DMS79 (cell line): ENCODE results near the gene ATP6V1B1.

Source experiments
- DNase-seq: peaks from one replicate; lab custom pipeline; 2025; lab: John Stamatoyannopoulos, UW

Gene ATP6V1B1

DNA sequence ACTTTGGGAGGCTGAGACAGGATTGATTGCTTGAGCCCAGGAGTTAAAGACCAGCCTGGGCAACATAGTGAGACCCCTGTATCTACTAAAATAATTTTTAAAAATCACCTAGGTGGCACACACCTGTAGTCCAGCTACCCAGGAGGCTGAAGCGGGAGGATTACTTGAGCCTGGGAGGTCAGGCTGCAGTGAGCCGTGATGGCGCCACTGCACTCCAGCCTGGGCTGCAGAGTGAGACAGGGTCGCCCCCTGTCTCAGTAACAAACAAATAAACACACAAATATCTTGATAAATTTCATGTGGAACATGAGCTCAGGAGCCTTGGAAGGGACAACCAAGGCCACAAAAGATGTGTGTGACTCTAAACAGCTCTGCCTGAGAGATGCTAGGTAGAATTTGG lies 31.0 kb downstream of the ATP6V1B1 start:
- no peak for DNase-seq

DNA sequence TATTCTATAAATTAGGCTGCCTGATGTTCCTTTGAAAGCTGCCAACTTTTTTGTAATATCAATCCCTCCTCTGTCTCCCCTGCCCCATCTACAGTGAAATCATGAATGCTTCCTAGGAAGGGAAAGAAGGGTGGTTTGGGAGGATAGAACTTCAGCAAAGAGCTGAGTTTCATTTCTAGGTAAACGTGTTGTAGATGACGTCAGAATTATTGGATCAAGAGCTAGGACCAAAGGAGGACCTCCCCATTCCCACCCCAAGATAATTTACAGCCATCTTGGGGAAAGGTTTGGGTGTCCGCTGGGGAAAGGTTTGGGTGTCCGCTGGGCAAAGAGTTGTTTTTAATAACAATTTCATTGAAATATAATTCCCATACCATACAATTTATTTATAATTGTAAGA lies 31.5 kb downstream of the ATP6V1B1 start:
- DNase-seq, result no peak

DNA sequence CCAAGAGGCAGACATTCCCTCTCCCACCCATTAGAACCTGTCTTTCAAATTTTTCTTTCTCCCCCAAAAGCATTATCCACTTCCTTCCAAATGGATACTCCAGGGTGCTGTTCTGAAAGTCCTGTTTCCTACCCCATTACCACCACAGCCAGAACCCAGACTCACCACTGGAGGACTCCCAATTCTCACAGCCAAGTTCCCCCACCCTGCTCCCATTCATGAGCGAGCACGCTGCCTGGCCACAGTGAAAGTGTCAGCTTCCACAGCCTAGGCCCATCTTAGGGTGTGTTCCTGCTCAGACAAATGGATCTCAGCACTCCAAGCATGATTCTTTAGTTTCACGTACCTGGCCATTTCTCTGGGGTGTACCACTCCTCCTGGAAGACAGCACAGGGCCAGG lies 38.9 kb downstream of the ATP6V1B1 start:
- DNase-seq, result no peak

DNA sequence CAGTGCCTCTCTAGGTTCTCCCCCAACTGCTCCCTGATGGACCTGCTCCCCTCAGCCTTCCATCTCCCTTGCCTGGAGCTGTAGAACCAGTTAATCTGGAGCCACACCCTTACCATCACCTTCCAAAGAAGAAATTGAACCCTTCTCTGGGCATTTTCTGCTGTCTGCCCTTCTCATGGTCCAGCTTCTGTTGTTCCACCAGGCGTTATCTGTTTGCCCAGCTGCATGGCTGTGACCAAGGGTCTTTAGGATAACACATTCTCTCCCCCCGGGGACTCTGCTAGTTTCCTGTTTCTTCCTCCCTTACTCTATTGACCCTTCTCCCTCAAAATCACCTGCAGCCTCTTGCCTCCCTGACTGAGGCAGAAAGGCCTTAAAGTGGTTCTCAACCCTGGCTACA lies 39.5 kb downstream of the ATP6V1B1 start:
- DNase-seq, result no peak

DNA sequence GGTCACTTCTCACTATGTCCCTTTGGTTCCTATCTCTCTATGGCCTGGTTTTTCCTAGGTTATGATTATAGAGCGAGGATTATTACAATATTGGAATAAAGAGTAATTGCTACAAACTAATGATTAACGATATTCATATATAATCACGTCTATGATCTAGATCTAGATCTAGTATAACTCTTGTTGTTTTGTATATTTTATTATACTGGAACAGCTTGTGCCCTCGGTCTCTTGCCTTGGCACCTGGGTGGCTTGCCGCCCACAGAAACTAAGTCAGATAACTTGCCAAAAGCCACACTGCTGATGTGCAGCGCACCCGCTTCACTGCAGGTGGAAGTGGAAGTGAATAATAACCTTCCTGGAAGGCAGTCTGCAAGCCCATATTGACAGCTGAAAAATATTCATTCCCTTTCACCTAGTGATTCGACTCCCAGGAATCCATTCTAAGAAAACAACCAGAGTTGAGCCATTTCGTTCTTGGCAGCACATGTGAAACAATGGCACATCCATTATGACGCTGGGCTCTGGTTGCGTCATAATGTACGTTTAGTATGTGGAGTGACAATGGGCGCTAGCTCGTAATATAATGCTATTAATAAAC lies 42.0 kb downstream of the ATP6V1B1 start:
- DNase-seq, result peak; percentile 36

DNA sequence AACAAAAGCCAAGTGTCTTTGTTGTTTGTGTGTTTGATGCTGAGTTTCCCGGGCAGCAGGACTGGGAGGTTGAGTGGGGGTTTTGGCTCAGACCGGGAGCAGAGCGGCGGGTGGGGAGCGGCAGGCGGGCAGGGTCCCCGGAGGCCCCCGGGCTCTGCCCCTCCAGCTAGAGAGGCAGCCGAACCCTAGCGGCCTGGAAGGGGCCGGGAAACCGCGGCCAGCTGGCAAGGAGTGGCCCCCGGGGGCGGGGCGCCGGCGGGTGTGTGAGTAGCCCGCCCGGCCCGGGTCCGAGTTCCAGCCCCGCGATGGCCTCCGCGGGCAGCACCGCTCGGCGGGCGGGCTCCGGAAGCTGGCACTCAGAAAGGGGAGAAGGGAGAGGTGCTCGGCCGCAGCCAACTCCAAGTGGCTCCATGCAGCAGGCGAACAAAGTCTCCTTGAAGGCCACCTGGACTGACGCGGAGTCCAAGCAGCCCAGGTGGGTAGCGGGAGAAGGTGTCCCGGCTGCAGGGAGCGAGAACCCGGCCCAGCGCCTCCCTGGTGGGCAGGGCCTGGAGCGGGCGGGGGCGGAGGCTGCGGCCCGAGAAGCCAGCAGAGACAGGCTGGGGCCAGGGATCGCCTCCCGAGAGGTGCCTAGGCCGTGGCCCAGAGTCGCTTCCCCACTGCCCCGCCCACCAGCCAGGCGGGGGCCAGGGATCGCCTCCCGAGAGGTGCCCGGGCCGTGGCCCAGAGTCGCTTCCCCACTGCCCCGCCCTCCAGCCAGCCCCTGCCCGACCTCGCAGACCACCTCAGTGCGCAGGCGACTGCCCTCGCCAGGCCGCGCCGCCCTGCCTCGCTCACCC lies 42.9 kb downstream of the ATP6V1B1 start, which contains the start of gene ANKRD53:
Gene ANKRD53 (plus strand): TSS at position 290 of the 839 bp plus-strand sequence. CDS start 16 bp downstream, at position 306.
- peak; percentile 19 for DNase-seq

DNA sequence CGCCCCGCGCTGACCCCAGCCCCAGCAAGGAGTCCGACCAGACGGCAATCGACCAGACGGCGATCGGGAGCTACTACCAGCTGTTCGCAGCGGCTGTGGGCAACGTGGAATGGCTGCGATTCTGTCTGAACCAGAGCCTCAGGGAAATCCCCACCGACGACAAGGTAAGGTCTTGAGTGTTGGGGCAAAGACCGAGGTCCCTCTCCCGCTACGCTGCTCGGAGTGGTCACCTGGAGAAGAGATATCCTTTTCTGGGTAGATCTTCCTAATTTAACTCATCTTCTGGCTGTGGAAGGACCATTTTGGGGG lies 43.4 kb downstream of the ATP6V1B1 start:
- no peak for DNase-seq

DNA sequence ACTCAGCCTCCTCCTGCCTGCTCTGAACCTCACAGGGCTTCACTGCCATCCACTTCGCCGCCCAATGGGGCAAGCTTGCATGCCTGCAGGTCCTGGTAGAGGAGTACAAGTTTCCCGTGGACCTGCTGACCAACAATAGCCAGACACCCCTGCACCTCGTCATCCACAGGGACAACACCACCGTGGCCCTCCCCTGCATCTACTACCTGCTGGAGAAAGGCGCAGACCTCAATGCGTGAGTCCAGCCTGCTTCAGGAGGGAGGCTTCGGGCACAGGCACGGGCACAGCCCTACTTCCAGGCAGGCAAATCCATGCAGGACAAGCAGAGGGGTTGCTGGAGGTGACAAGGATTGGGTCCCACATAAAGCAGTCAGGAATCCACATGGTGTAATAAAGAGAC lies 43.9 kb downstream of the ATP6V1B1 start:
- no peak for DNase-seq

DNA sequence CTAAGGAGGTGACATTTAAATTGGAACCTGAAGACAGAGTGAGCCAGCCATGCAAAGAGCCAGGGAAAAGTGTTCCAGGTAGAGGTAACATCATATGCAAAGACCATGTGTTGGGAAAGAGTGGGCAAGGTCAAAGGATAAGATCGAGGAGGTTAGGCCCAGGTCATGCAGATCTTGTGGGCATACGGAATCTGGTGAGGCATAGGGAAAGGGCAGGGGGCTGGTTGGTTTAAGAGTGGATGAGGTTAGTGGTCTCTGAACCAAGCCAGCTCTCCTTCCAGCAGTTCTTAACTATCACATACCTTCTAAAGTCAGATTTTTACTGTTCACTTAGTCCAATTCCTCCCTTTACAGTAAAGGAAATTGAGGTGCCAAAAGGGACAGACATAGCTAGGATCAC lies 45.7 kb downstream of the ATP6V1B1 start:
- no peak for DNase-seq

DNA sequence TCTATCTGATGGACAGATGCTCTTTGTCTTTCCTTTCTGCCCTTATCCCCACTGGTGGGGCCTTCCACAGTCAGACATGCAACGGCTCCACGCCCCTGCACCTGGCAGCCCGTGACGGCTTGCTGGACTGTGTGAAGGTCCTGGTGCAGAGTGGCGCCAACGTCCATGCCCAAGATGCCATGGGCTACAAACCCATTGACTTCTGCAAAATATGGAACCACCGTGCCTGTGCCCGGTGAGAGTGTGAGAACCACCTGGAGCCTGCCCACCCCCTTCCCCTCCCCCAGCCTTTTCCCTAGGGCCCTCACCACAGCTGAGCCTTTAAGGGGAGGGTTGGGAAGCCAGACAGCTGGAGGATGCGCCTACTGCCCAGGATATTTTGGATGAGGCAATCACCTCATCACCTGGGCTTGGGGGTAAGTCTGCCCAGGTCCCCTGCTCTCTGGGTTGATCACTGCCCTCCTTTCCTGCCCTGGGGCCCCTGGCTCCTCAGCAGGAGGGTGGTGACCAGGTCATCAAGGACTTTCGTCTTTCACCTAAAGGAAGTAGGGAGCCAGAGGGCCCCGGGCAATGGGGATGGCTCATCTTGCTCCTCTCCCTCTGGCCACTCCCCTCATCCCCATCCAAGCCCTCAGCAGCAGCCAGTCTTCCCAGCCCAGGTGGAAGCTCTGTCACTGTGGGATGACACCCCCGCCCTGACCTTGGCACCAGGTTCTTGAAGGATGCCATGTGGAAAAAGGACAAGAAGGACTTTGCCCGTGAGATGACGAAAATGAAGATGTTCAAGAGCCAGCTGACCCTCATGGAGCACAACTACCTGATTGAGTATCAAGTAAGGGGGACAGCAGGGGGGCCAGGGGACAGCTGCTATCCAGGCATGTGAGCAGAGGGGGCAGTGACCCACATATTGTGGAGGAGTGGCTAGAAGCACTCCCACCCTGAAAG lies 46.4 kb downstream of the ATP6V1B1 start:
- no peak for DNase-seq

DNA sequence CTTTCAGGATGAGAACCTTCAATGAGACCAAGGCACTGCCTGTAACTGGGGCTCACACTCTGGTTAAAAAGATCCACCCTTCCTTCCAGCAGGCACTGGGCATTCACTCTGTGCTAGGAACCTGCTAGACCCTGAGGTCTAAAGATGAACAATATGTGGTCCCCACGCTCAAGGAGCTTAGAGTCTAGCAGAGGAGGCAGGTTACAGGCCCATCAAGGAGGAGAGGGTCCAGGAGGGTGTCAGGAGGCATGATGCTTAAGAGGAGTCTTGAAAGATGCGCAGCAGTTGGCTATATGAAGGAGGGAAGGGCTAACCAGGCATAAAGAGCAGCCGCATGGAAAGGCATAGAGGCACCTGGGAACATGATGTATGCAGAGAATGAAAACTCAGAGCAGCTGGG lies 47.3 kb downstream of the ATP6V1B1 start:
- DNase-seq, result no peak

DNA sequence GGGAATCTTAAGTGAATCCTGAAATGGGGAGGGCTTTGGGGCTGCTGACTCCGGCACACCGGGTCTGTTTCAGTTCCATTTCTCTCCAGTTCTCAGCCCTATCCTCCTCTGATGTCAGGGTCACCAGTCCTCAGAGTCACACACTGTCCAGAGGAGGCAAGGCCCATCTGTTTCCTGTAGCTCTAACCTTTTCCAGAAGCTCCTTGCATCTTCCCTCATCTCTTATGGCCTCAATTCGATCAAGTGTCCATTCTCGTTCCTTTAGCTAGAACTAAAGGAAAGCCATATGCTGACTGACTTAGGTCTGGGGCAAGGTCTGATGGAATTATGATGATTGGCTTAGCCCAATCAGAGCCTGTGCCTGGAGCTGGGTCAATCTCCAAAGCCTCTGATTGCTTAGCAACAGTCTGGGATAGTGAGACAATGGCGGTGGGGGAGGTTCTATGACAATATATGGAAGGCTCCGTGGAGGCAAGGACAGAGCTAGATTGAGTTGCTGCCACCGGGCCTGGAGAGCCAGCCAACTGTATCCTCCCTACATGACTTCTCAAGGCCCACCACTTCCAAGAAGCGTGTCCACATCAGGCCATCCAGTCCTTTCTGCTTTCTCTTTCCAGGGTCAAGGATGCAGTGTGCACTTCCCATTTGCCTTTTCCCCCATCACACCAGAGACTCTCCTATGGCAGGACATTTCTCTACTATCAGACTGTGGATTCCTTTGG lies 48.0 kb downstream of the ATP6V1B1 start:
- no peak for DNase-seq

DNA sequence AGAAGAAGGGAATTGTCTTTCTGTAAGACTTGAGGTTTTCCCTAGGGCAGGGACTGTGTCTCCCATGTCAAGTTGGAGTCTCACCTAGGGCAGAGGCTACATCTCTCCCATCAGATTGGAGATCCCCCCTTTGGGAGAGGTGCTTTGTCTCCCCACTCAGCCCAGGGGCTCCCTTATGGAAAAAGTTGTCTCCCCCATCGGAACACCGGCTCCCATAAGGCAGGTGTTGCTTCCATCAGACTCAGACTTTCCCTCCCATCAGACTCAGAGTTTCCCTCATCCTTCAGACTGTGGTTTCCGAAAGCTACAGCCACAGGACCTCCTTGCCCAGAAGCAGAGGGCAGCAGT lies 48.5 kb downstream of the ATP6V1B1 start:
- no peak for DNase-seq

DNA sequence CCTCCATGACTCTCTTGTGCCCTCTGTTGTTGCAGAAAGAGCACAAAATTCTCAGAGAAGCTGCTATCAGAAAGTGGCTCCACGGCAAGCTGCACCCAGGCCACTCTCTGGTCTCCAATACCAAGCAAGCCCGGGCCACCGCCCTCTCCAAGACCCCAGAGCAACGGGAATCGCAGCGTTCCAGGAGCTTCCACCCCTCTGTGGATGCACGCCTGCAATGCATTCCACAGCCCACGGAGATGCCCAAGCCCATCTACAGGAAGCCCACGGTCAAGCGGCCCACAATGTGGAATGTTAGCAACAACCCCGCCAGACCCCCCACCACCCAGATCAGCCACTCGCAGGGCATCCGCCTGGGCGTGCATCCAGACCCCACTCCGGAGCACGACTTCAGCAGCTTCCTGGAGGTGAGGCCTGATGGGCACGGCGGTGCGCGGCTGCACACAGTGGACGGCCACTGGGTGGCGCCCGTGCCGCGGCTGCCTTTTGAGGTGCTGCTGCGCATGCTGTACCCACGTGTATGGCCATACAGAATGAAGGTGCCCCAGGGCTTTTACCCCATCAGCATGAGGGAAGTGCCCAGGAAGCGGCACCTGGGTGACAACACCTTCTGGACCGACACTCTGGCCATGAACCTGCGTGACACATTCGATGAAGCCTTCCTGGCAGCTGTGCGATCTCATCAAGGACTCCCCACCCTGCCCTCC lies 49.0 kb downstream of the ATP6V1B1 start:
- no peak for DNase-seq

DNA sequence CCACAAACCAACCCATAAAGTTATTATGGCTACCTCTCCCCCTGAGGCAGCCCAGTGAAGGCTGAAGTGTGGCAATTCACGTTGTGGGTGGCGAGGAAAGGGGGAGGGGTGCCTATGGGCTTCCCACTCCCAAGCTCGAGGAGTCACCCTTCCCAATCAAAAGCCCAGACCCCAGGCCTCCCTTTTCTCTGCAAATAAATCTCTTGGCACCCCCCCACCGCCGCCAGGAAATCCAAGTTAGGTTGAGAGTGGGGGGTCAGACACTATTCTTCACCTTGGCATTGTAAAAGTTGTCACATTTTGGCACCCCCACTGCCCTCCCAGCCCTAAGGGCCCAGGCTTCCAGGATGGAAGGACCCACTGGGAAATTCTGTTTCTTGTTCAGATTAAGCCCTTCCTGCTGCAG lies 49.6 kb downstream of the ATP6V1B1 start:
- DNase-seq, result no peak

DNA sequence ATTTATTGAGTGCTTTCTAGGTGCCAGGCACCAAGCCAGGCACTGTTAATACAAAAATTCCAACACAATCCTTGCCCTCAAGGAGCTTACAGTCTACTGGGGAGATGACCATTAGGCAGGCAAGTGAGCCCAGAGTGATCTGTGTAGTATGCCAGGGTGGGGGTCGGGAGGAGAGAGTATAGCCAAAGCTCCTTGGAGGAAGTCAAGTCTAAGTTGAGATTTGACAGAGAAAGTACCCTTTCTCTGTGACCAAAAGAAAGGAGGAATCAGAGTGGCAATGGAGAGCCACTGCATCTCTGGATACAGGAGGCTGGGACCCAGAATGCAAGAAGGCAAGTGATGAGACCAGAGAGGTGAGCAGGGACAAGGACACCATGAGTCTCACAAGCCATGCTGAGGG lies 50.3 kb downstream of the ATP6V1B1 start:
- no peak for DNase-seq

DNA sequence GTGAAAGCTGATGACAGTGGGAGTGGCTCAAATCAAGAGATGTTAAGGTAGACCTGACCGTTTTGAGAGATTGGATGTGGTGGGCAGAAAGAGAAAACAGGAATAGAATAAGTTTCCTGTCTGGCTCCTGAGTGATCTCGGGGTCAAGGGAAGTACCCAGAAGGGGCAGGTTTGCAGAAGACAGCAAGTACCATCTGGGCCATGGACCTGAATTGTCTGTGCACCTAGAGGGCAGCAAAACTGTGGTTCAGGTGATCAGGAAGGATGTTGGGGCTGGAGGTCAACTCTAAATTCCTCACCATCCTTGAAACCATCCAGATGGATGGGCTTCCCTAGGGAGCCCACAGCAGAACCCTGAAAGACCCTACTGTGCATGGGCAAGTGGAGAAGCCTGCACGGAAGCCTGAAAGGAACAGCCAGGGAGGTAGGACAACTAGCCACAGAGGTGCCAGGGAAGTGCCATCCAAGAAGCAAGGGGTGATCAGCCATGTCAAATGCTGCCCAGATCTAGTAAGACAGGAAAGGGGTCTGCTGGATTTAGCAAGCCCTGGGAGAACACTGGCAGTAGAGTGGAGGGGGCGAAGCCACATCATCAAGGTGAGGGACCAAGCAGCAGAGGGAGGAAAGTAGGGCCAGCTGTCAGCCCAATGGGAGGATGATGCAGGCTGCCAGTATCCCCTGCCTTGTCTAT lies 50.9 kb downstream of the ATP6V1B1 start:
- DNase-seq, result no peak

DNA sequence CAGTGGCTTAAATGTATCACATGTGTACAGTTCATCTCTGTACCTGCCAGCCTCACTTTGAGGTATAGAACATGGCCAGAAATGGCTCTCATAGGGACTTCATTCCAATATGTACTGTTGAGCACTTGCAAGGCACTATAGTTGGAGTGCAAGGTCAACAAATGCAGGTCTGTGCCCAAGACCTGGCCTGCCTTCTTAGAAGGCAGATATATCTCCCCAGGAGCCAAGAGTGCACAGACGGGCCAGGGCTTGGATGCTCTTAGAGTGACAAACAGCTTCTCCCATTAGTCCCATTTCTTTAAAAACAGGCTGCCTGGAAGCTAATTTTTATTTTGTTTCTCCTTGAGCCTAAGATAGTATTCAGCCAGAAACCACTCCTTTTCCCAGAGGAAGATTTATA lies 51.7 kb downstream of the ATP6V1B1 start:
- no peak for DNase-seq

DNA sequence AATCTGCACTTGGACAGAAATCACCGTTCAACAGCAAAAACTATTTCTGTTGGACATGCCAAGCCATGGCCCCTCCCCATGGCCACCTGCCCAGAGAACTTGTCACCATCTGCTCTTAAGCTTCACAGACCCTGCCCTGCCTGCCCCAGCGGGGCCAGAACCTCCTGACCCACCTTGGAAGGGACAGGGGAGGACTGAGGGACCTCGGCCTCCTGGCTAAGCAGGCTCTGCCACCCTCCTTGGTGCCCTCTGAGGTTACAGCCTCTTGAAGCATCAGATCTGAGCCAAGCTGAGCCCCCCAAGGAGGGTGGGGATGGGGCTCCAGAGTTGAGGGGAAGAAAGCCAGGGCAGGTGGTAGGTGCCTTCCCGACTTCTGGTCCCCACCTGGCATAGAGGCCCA lies 52.5 kb downstream of the ATP6V1B1 start:
- DNase-seq, result no peak

DNA sequence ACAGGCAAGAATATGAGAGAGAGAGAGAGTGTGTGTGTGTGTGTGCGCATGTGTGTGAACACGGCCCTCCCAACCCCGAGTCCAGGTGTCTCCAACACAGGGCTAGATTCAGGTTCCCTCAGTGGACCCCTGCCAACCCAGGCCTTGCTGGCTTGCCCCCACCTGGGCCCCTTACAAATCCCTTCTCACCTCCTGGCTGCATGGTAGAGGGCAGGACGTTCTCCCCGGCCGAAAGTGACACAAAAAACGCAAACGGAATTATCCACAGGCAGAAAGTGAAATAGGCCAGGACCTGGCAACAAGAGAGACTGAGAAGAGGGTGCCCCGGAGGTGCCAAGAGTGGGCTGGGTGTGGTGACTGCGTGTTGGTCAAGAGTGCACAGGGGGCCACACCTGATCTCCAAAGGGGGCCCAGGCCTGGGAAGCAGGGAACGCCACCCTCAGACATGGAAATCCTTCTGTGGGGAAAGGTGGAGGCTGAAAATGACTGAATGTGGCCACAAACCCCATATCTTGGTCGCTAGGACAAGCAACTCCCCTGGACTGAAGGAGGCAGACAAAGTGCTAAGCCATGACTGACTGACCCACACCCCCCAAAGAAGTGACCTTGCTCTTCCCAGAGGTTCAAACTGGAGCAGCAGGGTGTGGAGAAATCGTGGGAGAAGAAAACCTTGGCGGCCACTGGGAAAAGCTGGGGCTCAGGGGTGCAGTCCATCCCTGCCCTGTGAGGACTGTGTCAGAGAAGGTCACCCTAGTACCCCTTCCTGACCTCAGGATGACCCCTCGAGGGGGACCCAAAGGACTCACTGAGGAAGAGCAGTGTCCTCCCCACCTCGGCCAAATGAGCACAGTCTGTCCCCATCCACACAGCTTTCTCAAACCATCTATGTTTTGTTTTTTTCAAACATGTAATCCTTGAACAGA lies 53.3 kb downstream of the ATP6V1B1 start:
- no peak for DNase-seq
